Measurements from ENCODE around the gene EFHD1.
"Not testable (repeated sequence)": the region's sequence is repeated elsewhere in the genome, so short reads cannot be mapped to it uniquely, and the experiment has no call there.

Gene EFHD1

GRCh38 chr2:232622563-232622962 lies 10.8 kb upstream of the EFHD1 start:
- DNase-seq: no peak

GRCh38 chr2:232623768-232624765 lies 9.3 kb upstream of the EFHD1 start:
- DNase-seq: no peak

GRCh38 chr2:232626584-232626983 lies 6.8 kb upstream of the EFHD1 start:
- no peak for DNase-seq

- DNase-seq: no peak
Observed at GRCh38 chr2:232628466-232629128, 4.8 kb upstream of the EFHD1 start.

- DNase-seq: no peak
Observed at GRCh38 chr2:232629129-232629475, 4.3 kb upstream of the EFHD1 start.

- DNase-seq: no peak
Observed at GRCh38 chr2:232632229-232632903, 1.0 kb upstream of the EFHD1 start.

- no peak for DNase-seq
Observed at GRCh38 chr2:232632904-232633412, 446 bp upstream of the EFHD1 start.

GRCh38 chr2:232634206-232635150 lies 1.1 kb downstream of the EFHD1 start:
- DNase-seq: no peak

- not testable (repeated sequence) for DNase-seq
Observed at GRCh38 chr2:232635376-232635775, 2.0 kb downstream of the EFHD1 start.

- no peak for DNase-seq
Observed at GRCh38 chr2:232635820-232636219, 2.4 kb downstream of the EFHD1 start.

- DNase-seq: no peak
Observed at GRCh38 chr2:232636788-232637420, 3.5 kb downstream of the EFHD1 start.

- DNase-seq: no peak
Observed at GRCh38 chr2:232637866-232638583, 4.6 kb downstream of the EFHD1 start.

- DNase-seq: no peak
Observed at GRCh38 chr2:232641153-232641848, 7.9 kb downstream of the EFHD1 start.

- no peak for DNase-seq
Observed at GRCh38 chr2:232643147-232643425, 9.7 kb downstream of the EFHD1 start.

- no peak for DNase-seq
Observed at GRCh38 chr2:232643813-232644347, 10.5 kb downstream of the EFHD1 start.

GRCh38 chr2:232645061-232645460 lies 11.7 kb downstream of the EFHD1 start:
- no peak for DNase-seq

- no peak for DNase-seq
Observed at GRCh38 chr2:232646726-232647125, 13.3 kb downstream of the EFHD1 start.

GRCh38 chr2:232647261-232647660 lies 13.9 kb downstream of the EFHD1 start:
- no peak for DNase-seq

- DNase-seq: no peak
Observed at GRCh38 chr2:232649033-232649432, 15.6 kb downstream of the EFHD1 start.

- DNase-seq: no peak
Observed at GRCh38 chr2:232652505-232652851, 19.1 kb downstream of the EFHD1 start.

Data from activated CD4-positive, alpha-beta T cell treated with anti-CD3 and anti-CD28 coated beads for 48 hours (primary cell).